Muscle layer of colon (tissue), 2 donors: ENCODE measurements around the gene CHRNB1.

Experiments used
- H3K27ac ChIP-seq: one replicate; pipeline ENCODE4 v1.7.0; 2013; ENCODE audit warnings: low read depth, mild to moderate bottlenecking, low read length, moderate library complexity
- H3K27me3 ChIP-seq, 2 donors: one replicate each; pipeline ENCODE4 v1.7.0; 2013; ENCODE audit warnings: low read length in 2 of 2, mild to moderate bottlenecking in 2 of 2; ENCODE audit not compliant: insufficient read depth in 2 of 2, control insufficient read depth in 1 of 2
- H3K36me3 ChIP-seq: one replicate; pipeline ENCODE4 v1.7.0; 2013; ENCODE audit warnings: mild to moderate bottlenecking, low read length; ENCODE audit not compliant: insufficient read depth
- H3K4me1 ChIP-seq: one replicate; pipeline ENCODE4 v1.7.0; 2013; ENCODE audit warnings: mild to moderate bottlenecking, low read length; ENCODE audit not compliant: insufficient read depth
- H3K4me3 ChIP-seq, 2 donors: one replicate each; pipeline ENCODE4 v1.7.0; 2013; ENCODE audit warnings: low read length in 2 of 2, low read depth in 1 of 2, mild to moderate bottlenecking in 1 of 2, moderate library complexity in 1 of 2
- H3K9ac ChIP-seq: one replicate; pipeline ENCODE4 v1.7.0; 2013; ENCODE audit warnings: low read length
- H3K9me3 ChIP-seq: one replicate; pipeline ENCODE4 v1.7.0; 2013; ENCODE audit warnings: mild to moderate bottlenecking, low read length
- donor health status: abdominal sarcoma.
- donor health status: Adenocarcinoma of cecum.

The CHRNB1 gene

GRCh38 chr17:7407485-7408251 is 37.2 kb upstream of the CHRNB1 start, which contains the start of gene NLGN2:
Gene NLGN2, plus strand, starts transcription at chr17:7407845. Its CDS starts 411 bp downstream, at chr17:7408256.
- Histone ChIP-seq H3K4me1 (peaks cover 15% of the 10 kb centered on the region), H3K9me3 (no peaks in the 10 kb centered on the region), H3K9ac (no peak within 1 kb of the TSS), H3K27me3 (no peaks in the 10 kb centered on the region), H3K36me3 (no peaks in the 10 kb centered on the region), H3K4me3 (no peak within 1 kb of the TSS), H3K27ac (no peak within 1 kb of the TSS)

DNA sequence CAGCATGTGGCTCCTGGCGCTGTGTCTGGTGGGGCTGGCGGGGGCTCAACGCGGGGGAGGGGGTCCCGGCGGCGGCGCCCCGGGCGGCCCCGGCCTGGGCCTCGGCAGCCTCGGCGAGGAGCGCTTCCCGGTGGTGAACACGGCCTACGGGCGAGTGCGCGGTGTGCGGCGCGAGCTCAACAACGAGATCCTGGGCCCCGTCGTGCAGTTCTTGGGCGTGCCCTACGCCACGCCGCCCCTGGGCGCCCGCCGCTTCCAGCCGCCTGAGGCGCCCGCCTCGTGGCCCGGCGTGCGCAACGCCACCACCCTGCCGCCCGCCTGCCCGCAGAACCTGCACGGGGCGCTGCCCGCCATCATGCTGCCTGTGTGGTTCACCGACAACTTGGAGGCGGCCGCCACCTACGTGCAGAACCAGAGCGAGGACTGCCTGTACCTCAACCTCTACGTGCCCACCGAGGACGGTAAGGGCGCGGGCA is 36.6 kb upstream of the CHRNB1 start:
- no peak overlapping the region for H3K4me3 ChIP-seq
- H3K27ac ChIP-seq = no peak overlapping the region
- H3K36me3 ChIP-seq = no peaks in the 10 kb centered on the region
- peaks cover 8% of the 10 kb centered on the region for H3K4me1 ChIP-seq
- H3K27me3 ChIP-seq = no peaks in the 10 kb centered on the region
- no peak overlapping the region for H3K9ac ChIP-seq
- no peaks in the 10 kb centered on the region for H3K9me3 ChIP-seq

GRCh38 chr17:7408863-7409262 is 36.0 kb upstream of the CHRNB1 start:
- H3K4me3 ChIP-seq = no peak overlapping the region
- no peaks in the 10 kb centered on the region for H3K36me3 ChIP-seq
- peaks cover 8% of the 10 kb centered on the region for H3K4me1 ChIP-seq
- H3K9me3 ChIP-seq = no peaks in the 10 kb centered on the region
- H3K27ac ChIP-seq = no peak overlapping the region
- no peak overlapping the region for H3K9ac ChIP-seq
- no peaks in the 10 kb centered on the region for H3K27me3 ChIP-seq

GRCh38 chr17:7409716-7410115 is 35.1 kb upstream of the CHRNB1 start:
- Histone ChIP-seq H3K27ac (no peak overlapping the region), H3K4me3 (no peak overlapping the region), H3K4me1 (peaks cover 8% of the 10 kb centered on the region), H3K36me3 (no peaks in the 10 kb centered on the region), H3K9me3 (no peaks in the 10 kb centered on the region), H3K9ac (no peak overlapping the region), H3K27me3 (no peaks in the 10 kb centered on the region)

- Histone ChIP-seq H3K27ac (no peak overlapping the region), H3K36me3 (no peaks in the 10 kb centered on the region), H3K27me3 (no peaks in the 10 kb centered on the region), H3K9ac (no peak overlapping the region), H3K4me3 (no peak overlapping the region), H3K9me3 (no peaks in the 10 kb centered on the region), H3K4me1 (peaks cover 4% of the 10 kb centered on the region)
Observed at GRCh38 chr17:7410634-7411426, 34.0 kb upstream of the CHRNB1 start.

- Histone ChIP-seq H3K4me3 (no peak overlapping the region), H3K36me3 (peaks cover 3% of the 10 kb centered on the region), H3K27me3 (no peaks in the 10 kb centered on the region), H3K4me1 (no peaks in the 10 kb centered on the region), H3K9ac (no peak overlapping the region), H3K9me3 (no peaks in the 10 kb centered on the region), H3K27ac (no peak overlapping the region)
Observed at GRCh38 chr17:7411427-7411750, 33.5 kb upstream of the CHRNB1 start.

GRCh38 chr17:7413346-7413985 is 31.4 kb upstream of the CHRNB1 start:
- Histone ChIP-seq H3K9ac (no peak overlapping the region), H3K36me3 (peaks cover 8% of the 10 kb centered on the region), H3K27me3 (no peaks in the 10 kb centered on the region), H3K27ac (no peak overlapping the region), H3K9me3 (no peaks in the 10 kb centered on the region), H3K4me1 (no peaks in the 10 kb centered on the region), H3K4me3 (no peak overlapping the region)

- H3K9me3 ChIP-seq = no peaks in the 10 kb centered on the region
- no peak overlapping the region for H3K27ac ChIP-seq
- peaks cover 8% of the 10 kb centered on the region for H3K36me3 ChIP-seq
- no peaks in the 10 kb centered on the region for H3K4me1 ChIP-seq
- H3K27me3 ChIP-seq = peaks cover 0 to 3% of the 10 kb centered on the region in 2 donors
- no peak overlapping the region for H3K4me3 ChIP-seq
- no peak overlapping the region for H3K9ac ChIP-seq
Observed at GRCh38 chr17:7414837-7415236, 30.0 kb upstream of the CHRNB1 start.

DNA sequence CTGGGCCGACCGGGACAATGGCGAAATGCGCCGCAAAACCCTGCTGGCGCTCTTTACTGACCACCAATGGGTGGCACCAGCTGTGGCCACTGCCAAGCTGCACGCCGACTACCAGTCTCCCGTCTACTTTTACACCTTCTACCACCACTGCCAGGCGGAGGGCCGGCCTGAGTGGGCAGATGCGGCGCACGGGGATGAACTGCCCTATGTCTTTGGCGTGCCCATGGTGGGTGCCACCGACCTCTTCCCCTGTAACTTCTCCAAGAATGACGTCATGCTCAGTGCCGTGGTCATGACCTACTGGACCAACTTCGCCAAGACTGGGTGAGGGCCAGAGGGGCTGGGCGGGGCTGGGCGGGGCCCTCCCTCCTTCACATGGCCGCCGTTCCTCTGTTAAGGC is 29.1 kb upstream of the CHRNB1 start:
- Histone ChIP-seq H3K27me3 (peaks cover 0 to 7% of the 10 kb centered on the region in 2 donors), H3K4me3 (no peak overlapping the region), H3K9ac (no peak overlapping the region), H3K27ac (no peak overlapping the region), H3K36me3 (peaks cover 8% of the 10 kb centered on the region), H3K9me3 (no peaks in the 10 kb centered on the region), H3K4me1 (no peaks in the 10 kb centered on the region)

DNA sequence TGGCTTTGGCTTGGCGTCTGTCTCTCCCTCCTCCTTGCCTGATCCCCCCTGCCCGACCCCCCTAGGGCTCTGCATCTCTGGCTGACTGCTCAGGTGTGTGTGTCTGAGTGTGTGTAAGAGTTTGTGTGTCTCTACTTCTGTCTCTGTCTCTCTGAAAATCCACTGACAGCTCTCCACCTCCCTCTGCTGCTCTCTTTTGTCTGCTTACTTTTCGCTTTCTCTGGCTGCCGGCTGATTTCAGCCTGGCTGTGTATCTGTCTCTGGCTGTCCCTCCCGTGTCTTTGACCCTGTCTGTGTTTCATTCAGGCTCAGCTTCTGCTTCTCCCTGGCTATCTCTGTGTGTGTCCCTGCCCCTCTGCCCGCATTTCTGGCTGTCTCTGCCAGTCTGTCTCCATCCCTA is 28.5 kb upstream of the CHRNB1 start:
- H3K36me3 ChIP-seq = peaks cover 8% of the 10 kb centered on the region
- no peaks in the 10 kb centered on the region for H3K9me3 ChIP-seq
- no peak overlapping the region for H3K9ac ChIP-seq
- no peak overlapping the region for H3K4me3 ChIP-seq
- peaks cover 0 to 7% of the 10 kb centered on the region in 2 donors for H3K27me3 ChIP-seq
- H3K27ac ChIP-seq = no peak overlapping the region
- no peaks in the 10 kb centered on the region for H3K4me1 ChIP-seq

GRCh38 chr17:7417056-7417655 is 27.7 kb upstream of the CHRNB1 start:
- Histone ChIP-seq H3K9me3 (no peaks in the 10 kb centered on the region), H3K4me3 (no peak overlapping the region), H3K27ac (no peak overlapping the region), H3K4me1 (no peaks in the 10 kb centered on the region), H3K36me3 (peaks cover 8% of the 10 kb centered on the region), H3K27me3 (peaks cover 0 to 7% of the 10 kb centered on the region in 2 donors), H3K9ac (no peak overlapping the region)
